ENCODE measurements around the gene USP7.
"Not testable (repeated sequence)": the region's sequence is repeated elsewhere in the genome, so short reads cannot be mapped to it uniquely, and the experiment has no call there.

The USP7 gene

DNA sequence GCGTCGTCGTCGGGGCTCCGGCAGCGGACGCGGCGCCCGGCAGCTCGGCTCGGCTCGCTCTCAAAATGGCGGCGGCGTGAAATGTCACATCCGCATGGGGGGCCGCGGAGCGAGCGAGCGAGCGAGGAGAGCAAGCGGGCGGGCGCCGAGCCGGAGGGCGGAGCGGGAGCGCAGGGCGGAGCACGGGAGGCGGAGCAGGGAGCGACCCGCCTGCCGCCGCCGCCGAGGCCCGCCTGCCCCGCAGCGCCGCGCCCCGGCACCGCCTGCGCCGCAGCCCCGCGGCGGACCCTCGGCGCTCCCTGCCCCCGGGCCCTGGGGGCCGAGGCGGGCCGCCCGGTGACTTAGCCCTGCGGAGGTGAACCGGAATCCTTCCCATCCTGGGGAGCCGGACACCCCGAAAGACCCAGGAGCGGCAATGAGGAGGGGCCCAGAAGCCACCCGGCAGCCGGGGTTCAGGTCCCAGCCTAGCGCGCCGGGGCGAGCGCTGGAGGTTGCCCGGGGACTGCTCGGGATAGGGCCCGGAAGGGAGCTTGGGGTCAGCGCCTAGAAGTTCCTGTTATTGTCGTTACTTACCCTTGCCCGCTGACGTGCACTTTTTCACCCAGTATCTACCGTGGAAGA is at the start of gene USP7:
TSS of gene USP7 (minus strand) at position 86 of the 621 bp plus-strand sequence. CDS start 621 bp downstream, outside the sequence.
- peak; percentile 54 for DNase-seq

DNA sequence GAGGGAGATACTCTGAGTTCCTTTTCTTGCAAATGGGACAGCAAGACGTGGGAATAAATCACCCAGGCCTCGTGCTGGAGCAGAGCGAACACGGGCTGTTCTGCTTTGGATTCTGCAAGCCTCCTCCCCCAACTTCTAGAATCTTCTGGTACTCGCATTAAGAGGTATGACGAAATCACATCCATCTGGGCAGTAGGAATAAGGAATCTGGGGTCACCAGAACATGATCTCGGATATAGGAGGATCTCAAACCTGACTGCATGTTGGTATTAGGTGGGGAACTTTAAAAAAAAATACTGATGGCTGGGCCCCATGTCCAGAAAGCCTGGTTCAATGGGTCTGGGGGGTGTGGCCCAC is 49.8 kb upstream of the USP7 start:
- no peak for DNase-seq

DNA sequence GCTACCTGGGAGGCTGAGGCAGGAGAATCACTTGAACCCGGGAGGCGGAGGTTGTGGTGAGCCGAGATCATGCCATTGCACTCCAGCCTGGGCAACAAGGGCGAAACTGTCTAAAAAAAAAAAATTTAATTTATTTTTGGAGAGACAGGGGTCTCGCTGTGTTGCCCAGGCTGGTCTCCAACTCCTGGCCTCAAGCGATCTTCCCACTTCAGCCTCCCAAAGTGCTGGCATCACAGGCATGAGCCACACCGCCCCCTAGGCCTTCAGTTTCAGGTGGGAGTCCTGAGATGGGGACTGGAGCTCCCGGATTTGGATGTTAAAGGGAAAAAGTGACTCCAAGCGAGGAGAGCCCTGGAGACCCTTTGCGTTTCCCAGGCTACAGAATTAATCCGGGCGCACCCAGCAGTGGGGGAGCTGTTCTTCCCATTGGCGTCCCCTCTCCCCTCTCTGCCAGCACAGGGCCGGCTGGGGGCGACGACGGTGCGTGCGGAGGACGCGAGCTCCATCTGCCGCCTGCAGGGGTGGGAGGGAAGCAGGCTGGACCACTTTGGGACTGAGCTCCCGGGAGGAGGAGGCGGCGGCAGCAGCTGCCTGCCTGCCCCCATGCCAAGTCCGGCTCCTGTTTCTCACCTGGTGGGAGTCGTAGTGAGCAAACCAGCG is 49.3 kb upstream of the USP7 start:
- no peak for DNase-seq

DNA sequence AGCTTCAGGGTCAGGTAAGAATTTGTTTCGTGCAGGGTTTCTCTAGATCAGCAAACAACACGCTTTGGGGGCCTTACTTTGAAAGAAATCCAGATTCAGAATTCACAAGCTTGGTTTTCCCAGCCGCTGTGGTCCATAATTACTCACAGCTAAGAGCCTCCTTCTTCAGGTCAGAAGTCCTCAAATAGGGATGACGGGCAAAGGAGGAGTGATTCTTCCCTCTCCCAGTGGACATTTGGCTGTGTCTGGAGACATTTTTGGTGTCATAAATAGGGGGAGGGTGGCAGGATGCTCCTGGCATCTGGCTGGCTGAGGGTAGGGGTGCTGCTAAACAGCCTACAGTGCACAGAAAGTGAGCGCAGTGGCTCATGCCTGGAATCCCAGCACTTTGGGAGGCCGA is 48.6 kb upstream of the USP7 start:
- DNase-seq = no peak

DNA sequence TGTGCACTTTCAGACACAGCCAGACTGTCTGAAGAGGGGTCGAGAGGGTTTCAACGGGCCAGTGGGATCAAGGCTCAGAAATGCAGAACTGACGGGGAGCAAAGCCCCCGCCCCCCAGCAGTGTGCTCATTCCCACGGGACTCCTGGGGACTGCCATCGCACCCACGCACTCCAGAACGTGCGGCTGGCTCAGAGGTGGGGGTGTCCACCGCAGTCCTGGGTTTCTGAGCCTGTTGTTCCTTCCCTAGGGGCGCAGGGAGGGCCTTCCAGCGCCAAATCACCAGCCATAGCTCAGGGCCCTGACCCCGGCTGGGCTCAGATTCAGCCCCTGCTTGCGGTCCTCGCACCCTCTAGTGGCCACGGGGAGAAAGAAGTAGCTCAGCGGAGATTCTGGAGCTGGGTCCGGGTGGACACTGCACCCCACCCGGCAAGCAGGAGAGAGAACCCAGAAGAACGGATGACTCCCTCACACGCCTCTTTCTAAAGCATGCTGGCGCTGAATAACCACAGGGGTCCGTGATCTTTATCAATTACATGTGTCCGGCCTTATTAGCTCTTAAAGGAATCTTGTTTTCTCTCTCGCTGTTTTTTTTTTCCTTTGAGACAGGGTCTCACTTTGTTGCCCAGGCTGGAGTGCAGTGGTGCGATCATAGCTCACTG is 45.0 kb upstream of the USP7 start:
- DNase-seq = peak; percentile 35

DNA sequence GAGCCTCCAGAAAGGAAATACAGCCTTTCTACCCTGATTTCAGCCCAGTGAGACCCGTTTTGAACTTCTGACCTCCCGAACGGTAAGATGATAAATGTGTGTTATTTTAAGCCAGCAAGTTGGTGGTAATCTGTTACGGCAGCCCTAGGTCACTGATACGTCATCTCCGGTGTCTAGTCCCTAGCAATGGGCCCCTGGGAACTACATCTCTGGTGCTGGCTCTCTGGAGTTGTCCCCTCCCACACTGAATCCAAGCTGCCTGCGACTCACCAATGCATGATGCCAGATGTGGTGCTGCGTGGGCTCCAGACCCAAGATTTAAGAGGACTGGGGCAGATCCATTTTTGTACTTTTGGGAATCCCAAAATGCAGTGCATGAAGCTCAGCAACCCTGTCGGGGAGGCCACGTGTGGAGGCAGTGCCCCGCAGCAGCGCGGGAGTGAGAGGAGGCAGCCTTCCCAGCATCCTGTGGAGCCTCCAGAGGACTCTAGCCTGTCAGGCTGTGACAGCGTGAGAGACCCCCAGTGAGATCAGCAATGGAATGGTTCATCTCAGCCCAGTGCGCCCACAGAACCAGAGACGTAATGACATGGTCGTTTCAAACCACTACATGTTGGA is 43.6 kb upstream of the USP7 start:
- no peak for DNase-seq

DNA sequence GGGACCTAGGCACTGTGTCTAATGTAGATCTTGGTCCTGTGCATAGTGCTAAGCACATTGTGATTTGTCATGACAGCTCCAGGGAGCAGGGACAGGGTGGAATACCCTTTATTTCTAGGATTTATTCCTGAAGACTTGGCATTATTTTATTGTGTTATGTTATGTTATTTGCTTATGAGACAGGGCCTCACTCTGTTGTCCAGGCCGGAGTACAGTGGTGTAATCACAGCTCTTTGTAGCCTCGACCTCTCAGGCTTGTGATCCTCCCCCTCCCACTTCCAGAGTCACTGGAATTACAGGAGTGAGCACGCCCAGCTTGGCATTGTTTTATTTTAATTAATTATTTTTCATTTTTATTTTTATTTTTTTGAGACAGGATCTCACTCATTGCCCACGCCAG is 40.5 kb upstream of the USP7 start:
- DNase-seq = no peak

DNA sequence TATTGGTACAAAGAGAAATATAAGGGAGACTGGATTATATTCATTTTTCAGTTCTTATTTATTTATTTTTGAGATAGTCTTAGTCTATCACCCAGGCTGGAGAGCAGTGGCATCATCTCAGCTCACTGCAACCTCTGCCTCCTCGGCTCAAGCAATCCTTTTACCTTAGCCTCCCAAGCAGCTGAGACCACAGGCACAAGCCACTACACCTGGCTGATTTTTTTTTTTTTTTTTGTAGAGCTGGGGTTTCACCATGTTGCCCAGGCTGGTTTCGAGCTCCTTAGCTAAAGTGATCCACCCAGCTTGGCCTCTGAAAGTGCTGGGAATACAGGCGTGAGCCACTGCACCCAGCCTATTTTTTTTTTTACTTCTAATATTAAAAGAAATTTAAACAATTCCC is 40.1 kb upstream of the USP7 start:
- DNase-seq = no peak

DNA sequence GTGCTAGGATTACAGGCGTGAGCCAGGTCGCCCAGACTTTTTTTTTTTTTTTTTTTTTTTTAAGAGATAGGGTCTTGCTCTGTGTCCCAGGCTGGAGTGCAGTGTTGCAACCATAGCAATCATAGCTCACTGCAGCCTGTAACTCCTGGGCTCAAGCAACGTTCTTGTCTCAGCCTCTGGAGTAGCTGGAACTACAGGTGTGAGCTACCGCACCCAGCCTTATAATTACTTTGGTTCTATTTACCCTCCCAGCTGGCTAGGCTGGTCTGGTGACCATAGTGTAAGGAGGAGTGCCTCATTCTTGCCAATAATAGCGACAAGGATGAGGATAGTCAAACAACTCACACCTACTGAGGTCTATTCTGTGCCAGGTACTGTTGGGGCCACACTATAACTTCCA is 39.6 kb upstream of the USP7 start:
- no peak for DNase-seq

DNA sequence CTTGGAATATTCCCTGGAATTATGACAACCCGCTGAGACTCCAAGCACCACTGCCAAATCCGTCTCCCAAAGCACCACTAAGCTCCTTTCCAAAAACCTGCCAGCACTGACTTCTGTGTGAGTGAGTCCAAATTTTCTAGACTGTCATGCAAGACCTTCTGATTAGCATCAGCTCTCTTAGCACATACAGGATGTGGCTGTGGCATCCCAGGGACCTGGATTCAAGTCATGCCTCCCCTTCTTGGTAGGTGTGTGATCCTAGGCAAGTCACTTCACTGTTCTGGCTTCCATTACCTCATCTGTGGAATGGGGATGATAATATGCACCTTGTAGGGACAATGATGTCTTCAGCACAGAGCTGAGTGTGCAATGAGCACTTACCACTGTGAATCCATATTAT is 38.3 kb upstream of the USP7 start:
- no peak for DNase-seq

DNA sequence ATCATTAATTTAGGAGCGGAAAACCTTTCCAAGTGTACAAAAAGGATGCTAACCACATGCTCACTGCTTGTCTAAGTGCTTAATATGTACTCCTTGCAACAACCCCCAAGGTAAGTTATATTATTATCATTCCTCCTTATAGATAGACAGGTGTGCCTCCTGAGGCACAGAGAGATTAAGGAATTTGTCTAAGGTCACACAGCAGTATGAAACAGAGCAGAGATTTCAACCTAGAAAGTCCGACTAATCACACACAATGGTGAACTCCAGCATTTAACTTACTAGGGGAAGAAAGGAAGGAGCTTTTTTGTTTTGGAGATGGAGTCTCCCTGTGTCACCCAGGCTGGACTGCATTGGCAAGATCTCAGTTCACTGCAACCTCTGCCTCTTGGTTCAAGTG is 37.0 kb upstream of the USP7 start:
- no peak for DNase-seq

DNA sequence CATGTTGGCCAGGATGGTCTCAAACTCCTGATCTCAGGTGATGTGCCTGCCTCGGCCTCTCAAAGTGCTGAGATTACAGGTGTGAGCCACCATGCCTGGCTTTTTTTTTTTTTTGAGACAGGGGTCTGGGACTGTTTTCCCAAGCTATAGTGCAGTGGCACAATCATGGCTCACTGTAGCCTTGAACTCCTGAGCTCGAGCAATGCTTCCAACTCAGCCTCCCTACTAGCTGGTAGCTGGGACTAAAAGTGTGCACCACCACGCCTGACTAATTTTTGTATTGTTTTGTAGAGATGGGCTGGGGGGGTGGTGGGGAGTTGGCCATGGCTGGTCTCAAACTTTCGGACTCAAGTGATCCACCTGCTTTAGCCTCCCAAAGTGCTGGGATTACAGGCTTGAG is 36.1 kb upstream of the USP7 start:
- no peak for DNase-seq

DNA sequence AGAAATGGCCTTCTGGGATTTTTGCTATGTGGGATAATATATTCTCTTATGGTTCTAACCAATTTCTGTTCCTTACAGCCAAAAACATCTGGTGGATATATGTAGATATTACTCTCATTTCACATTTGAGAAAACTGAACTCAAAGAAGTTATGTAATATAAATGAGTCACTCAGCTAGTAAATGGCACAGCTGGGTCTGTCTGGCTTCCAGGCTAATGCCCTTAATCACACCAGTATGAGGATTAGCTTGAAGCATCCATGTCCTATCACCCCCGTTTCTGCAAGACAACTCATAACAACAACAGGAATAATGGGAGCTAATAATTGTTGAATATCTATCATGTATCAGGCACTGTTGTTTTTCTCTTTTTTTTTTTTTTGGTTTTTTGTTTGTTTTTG is 34.4 kb upstream of the USP7 start:
- DNase-seq = no peak

DNA sequence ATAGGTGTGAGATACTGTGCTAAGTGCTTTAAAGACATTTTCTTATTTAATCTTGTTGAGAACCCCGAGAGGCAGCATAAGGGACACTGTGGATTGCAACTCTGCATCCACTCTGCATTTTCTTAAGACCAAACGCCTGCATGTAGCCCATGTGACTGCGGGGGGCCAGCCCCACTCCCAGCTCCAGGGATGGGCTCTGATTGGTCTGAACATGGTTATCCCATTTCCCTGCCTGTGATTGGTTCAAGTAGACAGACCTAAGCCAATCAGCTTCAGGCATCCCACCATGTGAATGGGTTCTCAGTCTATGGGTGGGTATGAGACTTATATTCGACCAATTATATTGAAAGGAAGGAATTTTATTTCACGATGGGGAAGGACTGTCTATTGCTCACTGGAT is 33.2 kb upstream of the USP7 start:
- no peak for DNase-seq

DNA sequence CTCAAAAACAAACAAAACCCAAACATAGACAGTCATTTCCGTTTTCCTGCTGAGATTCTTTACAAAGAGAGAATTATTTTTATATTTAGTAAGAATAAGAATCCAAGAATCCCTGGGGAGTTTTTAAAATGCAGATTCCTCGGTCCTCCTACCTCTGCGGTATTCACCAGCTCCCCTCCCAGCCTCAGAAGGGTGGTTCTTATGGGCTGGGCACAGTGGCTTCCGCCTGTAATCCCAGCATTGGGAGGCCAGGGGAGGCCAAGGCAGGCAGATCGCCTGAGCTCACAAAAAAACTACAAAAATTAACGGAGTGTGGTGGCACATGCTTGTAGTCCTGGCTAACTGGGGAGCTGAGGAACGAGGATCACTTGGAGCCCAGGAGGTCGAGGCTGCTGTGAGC is 26.7 kb upstream of the USP7 start:
- DNase-seq = no peak

DNA sequence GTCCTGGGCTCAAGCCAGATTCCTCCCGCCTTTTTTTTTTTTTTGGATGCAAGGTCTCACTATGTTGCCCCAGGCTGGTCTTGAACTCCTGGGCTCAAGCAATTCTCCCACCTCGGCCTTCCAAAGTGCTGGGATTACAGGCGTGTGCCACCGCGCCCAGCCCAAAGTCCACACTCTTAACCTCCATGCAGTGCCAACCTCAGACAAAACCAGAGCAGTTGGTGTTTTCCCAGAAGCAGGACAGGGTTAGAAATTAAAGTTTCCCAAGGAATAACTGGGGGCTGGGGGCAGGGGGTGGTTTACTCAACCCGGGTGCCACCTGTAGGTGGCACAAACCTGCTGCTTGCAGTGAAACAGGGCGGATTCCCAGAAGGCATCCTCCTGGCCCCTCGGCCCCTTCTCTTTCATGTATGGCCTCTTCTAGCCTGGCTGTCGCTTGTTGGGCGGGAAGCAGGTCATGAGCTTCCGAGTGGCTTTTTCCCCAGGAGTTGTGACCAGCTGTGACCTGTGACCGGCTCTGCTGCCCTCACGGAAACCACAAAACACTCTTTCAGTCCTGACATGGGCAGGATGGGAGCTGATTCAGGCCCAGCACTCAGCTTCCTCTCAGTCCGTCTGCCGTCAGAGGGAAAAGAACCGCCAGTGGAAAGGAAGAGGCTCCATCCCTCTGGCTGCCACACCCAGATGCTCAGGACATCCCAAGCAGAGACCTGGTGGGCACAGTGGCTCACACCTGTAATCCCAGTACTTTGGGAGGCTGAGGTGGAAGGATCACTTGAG is 25.6 kb upstream of the USP7 start:
- DNase-seq = no peak

DNA sequence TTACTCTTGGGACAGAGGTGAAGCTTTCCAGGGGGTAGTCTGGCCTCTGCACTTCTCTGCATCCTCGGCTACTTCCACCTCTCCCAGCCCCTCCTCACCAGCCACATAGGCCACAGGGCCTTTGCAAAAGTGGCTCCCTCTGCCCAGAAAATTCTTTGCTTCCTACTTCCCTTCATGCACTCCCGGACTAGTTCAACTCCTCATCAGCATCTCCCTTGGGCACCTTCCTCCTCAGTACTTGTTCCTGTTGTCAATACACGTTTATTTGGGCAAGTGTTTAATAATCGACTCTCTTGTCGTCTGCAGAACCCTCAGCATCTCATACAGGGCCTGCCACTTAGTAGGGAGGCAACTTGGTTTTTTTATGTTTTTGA is 23.1 kb upstream of the USP7 start:
- no peak for DNase-seq

DNA sequence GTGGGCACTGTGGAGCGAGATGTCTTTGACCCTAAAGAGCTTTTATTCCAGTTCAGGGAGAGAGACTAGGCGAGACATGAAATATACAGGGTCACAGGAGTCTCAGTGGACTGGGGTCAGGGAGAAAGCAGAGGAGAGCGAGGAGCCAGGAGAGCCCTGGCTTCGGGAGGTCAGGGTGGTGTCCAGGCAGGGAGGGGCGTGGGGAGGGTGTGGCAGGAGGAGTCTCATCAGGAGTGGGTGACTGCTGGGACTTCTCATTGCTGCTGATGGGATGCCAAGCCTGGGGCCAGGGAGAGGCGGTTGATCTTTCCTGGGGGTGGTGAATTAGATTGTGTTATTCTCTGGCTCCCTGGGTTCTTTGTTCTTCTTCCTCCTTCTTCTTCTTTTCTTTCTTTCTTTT is 22.4 kb upstream of the USP7 start:
- DNase-seq = no peak

DNA sequence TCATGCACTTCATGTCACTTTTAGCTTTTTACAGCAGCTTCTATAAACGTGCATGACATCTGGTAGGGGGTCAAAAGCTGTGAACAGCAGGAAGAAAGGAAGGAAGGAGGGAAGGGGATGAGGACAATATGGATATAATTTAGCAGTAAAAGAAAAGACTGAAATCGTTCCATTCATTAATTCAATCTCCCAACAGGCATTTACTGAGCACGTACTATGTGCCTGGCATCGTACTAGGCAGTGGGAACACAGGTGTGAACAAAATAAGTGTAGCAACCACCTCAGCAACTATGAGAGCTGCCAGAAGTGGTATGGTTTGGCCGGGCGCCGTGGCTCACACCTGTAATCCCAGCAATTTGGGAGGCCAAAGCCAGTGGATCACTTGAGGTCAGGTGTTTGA is 19.1 kb upstream of the USP7 start:
- DNase-seq = no peak

DNA sequence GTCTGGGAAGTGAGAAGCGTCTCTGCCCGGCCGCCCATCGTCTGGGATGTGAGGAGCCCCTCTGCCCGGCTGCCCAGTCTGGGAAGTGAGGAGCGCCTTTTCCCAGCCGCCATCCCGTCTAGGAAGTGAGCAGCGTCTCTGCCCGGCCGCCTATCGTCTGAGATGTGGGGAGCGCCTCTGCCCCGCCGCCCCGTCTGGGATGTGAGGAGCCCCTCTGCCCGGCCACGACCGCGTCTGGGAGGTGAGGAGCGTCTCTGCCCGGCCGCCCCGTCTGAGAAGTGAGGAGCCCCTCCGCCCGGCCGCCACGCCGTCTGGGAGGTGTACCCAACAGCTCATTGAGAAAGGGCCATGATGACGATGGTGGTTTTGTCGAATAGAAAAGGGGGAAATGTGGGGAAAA is 18.2 kb upstream of the USP7 start:
- DNase-seq = not testable (repeated sequence)

DNA sequence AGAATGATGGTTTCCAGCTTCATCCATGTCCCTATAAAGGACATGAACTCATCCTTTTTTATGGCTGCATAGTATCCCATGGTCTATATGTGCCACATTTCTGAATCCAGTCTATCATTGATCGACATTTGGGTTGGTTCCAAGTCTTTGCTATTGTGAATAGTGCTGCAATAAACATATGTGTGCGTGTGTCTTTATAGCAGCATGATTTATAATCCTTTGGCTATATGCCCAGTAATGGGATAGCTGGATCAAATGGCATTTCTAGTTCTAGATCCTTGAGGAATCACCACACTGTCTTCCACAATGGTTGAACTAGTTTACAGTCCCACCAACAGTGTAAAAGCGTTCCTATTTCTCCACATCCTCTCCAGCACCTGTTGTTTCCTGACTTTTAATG is 12.5 kb upstream of the USP7 start:
- DNase-seq = not testable (repeated sequence)

DNA sequence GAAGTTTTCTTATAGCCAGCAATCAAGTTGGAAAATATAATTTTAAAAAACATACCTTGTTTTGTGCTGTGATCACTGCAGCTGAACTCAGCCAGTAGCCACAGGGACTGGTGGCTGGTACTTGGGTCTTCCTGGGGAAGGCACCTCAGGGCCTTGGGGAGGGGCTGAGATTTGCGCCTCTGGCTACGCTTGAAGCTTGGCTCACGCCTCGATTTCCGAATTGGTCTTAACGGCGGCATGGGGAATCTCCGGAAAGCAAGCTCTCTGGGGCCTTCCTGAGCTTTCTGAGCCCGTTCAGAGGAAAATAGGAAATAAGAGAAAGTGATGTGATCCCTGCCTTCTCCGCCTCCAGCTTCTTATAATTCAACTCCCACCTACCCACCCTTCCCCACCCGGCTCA is 11.3 kb upstream of the USP7 start:
- DNase-seq = no peak

DNA sequence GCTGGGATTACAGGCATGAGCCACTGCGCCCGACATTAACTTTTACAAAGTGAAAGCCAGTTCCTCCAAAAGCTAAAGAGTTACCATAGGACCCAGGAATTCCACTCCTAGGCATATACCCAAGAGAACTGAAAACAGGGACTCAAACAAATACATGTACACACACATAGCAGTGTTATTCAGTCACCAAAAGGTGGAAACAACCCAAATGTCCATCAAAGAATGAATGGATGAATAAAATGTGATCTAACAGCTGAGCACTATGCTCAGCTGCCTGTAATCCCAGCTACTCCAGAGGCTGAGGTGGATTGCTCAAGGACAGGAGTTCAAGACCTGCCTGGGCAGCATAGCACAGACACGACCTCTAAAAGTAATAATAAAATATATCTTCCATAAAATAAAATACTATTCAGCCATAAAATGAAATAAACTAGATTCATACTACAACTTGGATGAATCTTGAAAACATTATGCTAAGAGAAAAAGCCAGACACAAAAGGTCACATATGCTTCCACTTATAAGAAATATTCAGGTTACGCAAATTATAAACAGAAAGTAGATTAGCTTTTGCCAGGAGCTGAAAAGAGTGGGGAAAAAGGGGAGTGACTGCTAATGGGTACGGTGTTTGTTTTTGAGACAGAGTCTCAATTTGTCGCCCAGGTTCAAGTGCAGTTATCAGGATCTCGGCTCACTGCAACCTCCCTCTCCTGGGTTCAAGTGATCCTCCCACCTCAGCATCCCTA is 9.3 kb upstream of the USP7 start:
- no peak for DNase-seq

All from GOT3 (cell line).